Measurements from ENCODE around the gene SYNPO2. TPM values are rescaled to one million over a fixed set of nuclear protein-coding genes. Genes with fewer than 3 reads are reported as not detected.

Gene SYNPO2
- total RNA-seq, 3 donors from 2014 or later, result 18.9 to 804 (median 91.1) TPM

DNA sequence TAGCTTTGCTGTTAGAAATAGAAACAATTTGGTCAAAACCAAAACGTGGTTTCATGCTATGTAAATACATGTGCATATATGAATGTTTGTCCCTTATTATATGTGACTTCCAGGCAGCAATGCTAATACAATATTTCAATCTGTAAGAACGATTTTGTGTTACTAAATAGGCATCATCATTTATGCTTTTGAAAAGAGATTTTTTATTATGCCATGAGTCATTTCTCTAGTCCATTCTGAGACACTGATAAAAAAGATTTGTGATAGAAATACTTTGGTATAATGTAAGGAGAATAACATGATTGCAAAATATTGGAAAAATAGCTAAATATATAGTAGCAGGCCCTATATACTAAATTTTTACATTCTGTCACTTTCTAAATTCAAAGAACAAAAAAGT lies 28.9 kb downstream of the SYNPO2 start:
- no peak for DNase-seq
- Histone ChIP-seq H3K4me1 (ENCODE audit: low read depth) (no peaks in the 10 kb centered on the region), H3K36me3 (ENCODE audit: low read depth) (no peaks in the 10 kb centered on the region), H3K9me3 (no peaks in the 10 kb centered on the region), H3K4me3 (no peak overlapping the region)
- intact Hi-C loops (cut with DNase I, micrococcal nuclease), result no loop called here
- TF ChIP-seq, protein P1, sequence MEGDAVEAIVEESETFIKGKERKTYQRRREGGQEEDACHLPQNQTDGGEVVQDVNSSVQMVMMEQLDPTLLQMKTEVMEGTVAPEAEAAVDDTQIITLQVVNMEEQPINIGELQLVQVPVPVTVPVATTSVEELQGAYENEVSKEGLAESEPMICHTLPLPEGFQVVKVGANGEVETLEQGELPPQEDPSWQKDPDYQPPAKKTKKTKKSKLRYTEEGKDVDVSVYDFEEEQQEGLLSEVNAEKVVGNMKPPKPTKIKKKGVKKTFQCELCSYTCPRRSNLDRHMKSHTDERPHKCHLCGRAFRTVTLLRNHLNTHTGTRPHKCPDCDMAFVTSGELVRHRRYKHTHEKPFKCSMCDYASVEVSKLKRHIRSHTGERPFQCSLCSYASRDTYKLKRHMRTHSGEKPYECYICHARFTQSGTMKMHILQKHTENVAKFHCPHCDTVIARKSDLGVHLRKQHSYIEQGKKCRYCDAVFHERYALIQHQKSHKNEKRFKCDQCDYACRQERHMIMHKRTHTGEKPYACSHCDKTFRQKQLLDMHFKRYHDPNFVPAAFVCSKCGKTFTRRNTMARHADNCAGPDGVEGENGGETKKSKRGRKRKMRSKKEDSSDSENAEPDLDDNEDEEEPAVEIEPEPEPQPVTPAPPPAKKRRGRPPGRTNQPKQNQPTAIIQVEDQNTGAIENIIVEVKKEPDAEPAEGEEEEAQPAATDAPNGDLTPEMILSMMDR (IDR thresholded peaks at IDR 0.05), result no peak
- no peak for ATAC-seq

DNA sequence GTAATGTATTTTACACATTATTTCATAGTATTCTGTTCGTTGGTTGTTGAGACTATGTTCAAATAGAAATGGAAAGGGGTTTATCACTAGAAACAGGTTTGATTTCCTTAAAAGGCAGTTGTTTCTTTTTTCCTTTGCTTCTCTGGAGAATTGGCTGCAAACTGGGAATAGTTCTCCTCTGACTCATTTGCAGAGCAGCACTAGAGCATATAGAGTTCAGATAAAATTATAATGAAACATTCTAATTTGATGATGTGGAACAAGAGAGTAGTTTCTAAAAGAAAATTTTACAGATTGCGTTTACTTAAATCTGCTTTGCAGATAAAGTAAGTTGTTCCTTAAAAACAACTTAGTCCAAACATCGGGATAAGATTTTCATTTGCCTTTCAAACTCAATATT lies 29.7 kb downstream of the SYNPO2 start:
- H3K4me3 ChIP-seq, result no peak overlapping the region
- no peaks in the 10 kb centered on the region for H3K36me3 ChIP-seq (ENCODE audit: low read depth)
- intact Hi-C loops (cut with DNase I, micrococcal nuclease), result no loop called here
- no peak for ATAC-seq
- H3K9me3 ChIP-seq, result no peaks in the 10 kb centered on the region
- TF ChIP-seq, protein P1 (IDR thresholded peaks at IDR 0.05), result no peak
- no peaks in the 10 kb centered on the region for H3K4me1 ChIP-seq (ENCODE audit: low read depth)
- DNase-seq, result no peak

DNA sequence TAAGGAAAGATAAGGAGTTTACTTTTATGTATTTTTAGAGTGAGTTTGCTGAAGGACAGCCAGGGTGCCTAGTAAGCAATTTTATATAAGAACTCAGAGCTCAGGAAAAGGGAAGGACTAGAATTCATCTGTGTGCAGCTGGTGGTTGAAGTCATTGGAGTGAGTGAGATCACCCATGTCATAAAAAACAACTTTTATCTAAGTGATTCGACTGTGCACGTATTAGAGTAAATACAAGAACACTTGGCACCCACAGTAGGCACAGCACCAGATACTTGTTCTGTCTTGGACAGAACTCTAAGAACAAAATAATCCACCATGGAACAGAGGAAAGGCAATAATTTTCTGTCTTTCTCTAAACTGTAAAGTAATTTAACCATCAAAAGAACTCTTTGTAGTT lies 31.6 kb downstream of the SYNPO2 start:
- intact Hi-C loops (cut with DNase I, micrococcal nuclease), result no loop called here
- ATAC-seq, result peak; percentile 48
- Histone ChIP-seq H3K4me1 (ENCODE audit: low read depth) (no peaks in the 10 kb centered on the region), H3K9me3 (no peaks in the 10 kb centered on the region), H3K4me3 (no peak overlapping the region), H3K36me3 (ENCODE audit: low read depth) (no peaks in the 10 kb centered on the region)
- no peak for DNase-seq
- TF ChIP-seq, protein P1 (IDR thresholded peaks at IDR 0.05), result no peak

DNA sequence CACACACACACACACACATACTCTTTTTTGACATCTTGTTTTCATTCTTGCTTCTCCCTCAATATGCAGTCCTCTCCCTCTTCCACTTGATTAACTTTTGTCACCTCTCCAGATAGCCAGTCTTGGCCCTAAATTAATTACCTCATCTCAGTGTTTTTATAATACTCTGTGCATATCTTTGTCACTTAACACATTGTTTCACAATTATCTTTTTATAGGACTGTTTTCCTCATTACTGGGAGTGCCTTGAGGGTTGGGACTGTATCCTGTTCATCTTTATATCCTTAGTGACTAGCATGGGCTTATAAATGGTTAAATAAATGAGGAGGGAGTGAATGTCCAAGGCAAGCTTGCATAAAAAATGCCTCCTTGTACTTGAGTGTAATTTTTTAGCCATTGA lies 33.1 kb downstream of the SYNPO2 start:
- no peaks in the 10 kb centered on the region for H3K9me3 ChIP-seq
- peak; percentile 19 for ATAC-seq
- TF ChIP-seq, protein P1 (IDR thresholded peaks at IDR 0.05), result no peak
- H3K36me3 ChIP-seq (ENCODE audit: low read depth), result no peaks in the 10 kb centered on the region
- intact Hi-C loops (cut with DNase I, micrococcal nuclease), result no loop called here
- no peaks in the 10 kb centered on the region for H3K4me1 ChIP-seq (ENCODE audit: low read depth)
- DNase-seq, result no peak
- H3K4me3 ChIP-seq, result no peak overlapping the region

DNA sequence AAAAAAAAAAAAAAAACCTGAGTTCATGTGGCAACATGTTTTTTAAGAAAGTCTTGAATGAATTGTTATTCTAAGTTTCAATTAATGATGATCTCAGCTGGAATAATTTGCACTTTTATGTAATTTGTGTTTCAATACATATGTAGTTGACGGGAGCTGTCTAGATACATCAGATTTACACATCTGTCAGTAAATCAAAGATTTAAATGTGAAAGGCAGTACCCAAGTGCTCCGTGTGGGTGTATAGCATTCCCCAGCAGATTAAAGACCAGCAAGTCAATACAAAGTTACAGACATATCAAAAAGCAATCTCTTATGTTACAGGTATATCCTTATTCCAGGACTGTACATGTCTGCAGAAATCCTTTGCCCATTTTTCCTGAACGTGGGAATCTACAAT lies 35.2 kb downstream of the SYNPO2 start:
- ATAC-seq, result no peak
- TF ChIP-seq, protein P1 (IDR thresholded peaks at IDR 0.05), result no peak
- Histone ChIP-seq H3K36me3 (ENCODE audit: low read depth) (no peaks in the 10 kb centered on the region), H3K4me3 (no peak overlapping the region), H3K9me3 (no peaks in the 10 kb centered on the region), H3K4me1 (ENCODE audit: low read depth) (no peaks in the 10 kb centered on the region)
- no peak for DNase-seq
- intact Hi-C loops (cut with DNase I, micrococcal nuclease), result no loop called here

DNA sequence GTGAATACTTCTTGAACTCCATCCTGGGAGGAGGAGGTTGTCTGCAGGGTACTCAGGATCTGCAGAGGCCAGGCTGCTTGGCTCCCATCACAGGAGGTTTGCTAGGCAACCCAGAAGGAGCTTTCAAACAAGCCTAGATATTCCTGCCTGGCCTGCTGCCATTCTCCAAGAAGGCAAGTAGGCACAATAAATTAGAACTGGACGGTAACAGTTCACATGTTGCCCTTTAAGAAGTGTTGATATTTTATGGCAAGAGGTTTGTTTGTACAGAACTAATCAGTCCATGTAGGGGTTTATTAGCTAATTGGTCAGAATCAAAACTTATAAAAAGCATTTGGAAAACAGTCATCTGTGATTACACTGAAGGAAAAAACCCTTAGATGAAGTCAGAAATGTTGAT lies 39.3 kb downstream of the SYNPO2 start:
- ATAC-seq, result peak; percentile 34
- H3K36me3 ChIP-seq (ENCODE audit: low read depth), result no peaks in the 10 kb centered on the region
- peak in 2 of 3 donors; percentile 20 to 22 for DNase-seq
- TF ChIP-seq, protein P1 (IDR thresholded peaks at IDR 0.05), result no peak
- H3K4me3 ChIP-seq, result no peak overlapping the region
- no peaks in the 10 kb centered on the region for H3K4me1 ChIP-seq (ENCODE audit: low read depth)
- H3K9me3 ChIP-seq, result no peaks in the 10 kb centered on the region
- intact Hi-C loops (cut with DNase I, micrococcal nuclease), result no loop called here

All from mucosa of descending colon (tissue), 3 donors.